GM18861 (cell line): Measurements from ENCODE around the gene JMJD1C.
"Not testable (repeated sequence)": the region's sequence is repeated elsewhere in the genome, so short reads cannot be mapped to it uniquely, and the experiment has no call there.

Experiments
- ATAC-seq: cut with Tn5 transposase; IDR thresholded peaks from one replicate; pipeline ENCODE4 v1.9.1; 2021; ENCODE audit not compliant: unreplicated experiment

The JMJD1C gene

DNA sequence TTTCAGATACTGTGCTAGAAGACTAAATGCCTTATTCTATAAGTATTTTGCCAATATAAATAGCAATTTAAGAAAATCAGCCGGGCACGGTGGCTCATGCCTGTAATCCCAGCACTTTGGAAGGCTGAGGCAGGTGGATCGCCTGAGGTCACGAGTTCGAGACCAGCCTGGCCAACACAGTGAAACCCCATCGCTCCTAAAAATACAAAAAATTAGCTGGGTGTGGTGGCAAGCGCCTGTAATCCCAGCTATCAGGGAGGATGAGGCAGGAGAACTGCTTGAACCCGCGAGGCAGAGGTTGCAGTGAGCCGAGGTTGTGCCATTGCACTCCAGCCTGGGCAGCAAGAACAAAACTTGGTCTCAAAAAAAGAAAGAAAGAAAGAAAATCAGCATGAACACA, 230.6 kb downstream of the JMJD1C start:
- not testable (repeated sequence) for ATAC-seq

DNA sequence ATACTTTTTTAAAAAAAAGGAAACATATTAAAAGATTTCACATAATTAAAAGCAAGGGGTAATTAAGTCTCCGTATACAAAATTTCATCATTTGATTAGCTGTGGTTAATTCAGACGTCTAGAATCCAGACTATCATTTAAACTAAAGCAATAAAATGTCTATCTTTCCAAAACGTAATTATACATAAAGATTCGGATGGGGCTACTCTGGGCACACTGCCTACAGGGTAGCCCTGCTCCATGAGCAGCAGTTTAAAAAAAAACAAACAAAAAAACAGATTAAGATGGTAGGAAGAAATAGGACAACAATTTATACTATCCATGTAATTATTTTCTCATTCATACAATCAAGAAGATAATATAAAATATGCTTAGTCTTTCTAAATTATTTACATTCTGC, 236.6 kb downstream of the JMJD1C start:
- no peak for ATAC-seq

DNA sequence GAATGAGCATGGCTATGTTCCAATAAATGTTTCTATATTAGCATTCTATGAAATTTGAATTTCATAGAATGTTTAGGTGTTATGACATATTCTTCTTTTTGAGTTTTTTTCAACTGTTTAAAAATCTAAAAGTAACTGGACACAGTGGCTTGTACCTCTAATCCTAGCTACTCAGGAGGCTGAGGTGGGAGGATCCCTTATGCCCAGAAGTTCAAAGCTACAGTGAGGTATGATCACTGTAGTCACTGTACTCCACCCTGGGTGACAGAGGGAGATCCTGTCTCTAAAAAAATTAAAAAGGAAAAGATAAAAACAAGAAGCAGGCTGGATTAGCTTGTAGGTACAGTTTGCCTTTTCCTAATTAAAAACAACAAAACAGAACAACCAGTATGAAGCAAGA, 237.5 kb downstream of the JMJD1C start:
- ATAC-seq = no peak

DNA sequence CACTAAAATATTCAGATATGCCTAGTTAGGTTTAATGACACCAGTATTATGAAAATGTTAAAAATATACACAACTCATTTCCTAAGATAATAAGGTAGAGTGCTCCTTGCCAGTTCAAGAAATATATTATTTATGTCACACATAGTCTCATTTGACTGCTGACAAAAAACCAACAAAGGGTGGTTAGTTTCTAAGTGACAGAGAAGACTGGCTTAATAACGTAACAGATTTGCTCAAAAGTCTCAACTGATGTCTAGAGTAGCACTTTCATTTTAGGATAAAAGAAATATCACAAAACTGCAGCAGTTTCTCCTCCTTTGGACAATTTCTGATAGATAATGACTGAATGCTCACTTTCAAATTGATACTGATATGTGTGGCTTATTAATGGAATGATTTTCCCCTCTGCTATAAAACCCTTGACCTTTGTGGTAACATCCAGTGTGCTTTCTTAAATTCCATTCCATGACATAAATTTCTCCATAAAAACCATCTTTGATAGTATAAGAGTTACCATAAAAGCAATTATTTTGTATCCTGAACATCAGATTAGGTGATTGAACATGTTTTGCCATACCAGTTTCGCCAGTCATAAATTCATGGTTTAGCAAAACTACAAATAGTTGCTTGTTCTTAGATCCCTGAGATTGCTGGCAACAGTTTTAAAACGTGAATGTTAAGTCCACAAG, 238.4 kb downstream of the JMJD1C start:
- peak; percentile 57 for ATAC-seq

DNA sequence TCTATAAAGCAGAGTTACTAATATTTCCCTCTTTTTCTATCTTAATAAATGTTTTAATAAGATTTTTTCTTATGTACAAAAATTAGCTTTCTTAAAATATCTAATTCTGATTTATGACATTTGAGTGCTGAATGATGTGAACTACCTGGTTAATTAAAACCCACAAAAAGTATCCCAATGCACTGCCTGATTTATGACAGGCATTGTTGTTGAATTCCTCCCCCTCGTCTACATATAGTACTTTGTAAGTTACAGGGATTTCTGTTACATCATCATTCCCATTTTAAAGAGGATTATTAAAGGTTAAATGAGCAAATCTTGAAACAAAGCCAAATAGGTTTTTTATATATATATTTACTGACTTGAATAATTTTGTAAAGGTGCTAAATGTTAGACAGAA, 241.5 kb downstream of the JMJD1C start:
- ATAC-seq = no peak

DNA sequence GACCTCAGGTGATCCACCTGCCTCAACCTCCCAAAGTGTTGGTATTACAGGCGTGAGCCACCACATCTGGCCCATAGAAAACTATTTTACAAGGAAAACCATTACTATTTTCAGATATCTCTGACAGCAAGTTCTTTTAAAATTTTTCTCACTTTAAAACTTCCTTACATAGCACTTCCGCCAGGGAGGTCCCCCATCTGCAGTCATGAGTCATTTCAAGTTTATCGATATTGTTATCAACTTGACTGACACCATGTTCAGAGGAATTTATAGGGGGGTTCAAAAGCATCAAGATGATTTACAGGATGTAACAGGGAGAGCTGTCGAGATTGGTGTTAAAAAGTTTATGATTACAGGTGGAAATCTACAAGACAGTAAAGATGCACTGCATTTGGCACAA, 243.8 kb downstream of the JMJD1C start:
- no peak for ATAC-seq

DNA sequence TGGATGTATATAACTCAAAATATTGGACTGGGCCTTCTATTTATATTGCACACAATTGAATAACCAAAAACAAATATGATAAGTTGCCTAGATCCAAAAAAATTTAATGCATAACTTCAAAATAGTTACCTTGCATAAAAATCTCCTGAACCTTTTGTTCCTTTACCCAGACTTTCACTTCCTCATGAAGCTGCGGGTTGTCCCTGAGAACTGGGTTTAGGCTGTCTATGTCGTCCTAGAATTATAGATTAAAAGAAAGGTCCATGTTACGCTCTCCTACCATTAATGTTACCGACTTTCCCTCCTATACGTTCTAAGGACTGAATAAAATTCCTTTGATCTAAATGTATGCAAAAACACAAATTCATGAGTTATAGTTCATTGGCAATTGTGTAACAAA, 246.0 kb downstream of the JMJD1C start:
- ATAC-seq = no peak

DNA sequence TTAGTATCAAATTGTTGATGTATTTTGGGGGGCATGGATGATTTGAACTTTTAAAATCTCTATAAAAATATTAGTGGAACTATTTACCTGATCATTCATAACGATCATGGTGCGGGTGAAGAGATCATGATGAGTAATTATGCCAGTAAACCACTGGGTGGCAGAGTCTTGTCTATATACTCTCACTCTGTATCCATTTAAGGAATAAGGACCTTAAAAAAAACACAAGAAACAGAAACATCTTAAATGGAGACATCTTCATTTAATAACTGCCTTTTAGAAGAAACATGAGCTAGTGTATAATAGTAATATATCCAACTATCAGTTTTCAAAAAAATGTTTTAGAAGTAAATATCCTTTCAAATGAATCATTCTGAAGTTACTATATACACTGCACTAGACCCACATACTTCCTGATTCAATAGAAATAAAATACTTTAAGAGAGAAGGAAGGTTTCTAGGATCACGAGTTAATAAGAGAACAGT, 248.6 kb downstream of the JMJD1C start:
- peak; percentile 71 for ATAC-seq

DNA sequence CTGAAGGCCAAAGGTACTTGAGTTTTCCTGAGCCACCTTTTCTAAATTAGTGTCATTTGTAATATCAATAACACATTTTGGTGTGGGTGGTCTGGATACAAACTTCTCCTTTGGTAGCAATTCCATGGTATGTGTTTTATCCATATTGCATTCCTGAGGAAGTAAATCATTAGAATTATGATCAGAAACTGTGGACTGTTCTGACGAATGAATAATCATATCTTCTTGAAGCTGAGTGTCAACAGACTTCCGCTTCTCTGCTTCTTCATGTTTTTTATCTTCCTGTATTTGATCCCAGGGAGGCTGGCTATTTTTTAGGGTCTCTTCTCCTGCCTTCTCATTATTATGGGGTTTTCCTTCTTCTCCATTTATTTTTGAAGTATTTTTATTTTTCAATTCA, 251.2 kb downstream of the JMJD1C start:
- no peak for ATAC-seq

DNA sequence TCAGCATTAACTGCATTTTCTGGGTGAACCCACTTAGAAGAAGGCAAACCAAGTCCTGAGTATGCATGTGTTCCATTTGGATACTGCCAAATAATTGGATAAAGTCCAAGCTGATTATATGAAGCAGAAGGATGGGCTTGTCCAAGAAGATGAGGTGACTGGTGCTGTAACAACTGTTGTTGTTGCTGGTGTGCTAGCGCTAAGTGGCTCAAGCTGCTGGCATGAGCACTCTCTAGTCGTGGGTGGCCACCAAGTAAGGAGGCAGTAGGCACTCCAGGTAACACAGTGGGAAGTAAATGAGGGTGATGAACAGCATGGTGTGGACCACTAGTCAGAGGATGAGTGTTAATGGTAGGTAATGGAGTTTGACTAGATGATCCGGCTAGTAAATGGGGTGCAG, 252.3 kb downstream of the JMJD1C start:
- ATAC-seq = no peak

DNA sequence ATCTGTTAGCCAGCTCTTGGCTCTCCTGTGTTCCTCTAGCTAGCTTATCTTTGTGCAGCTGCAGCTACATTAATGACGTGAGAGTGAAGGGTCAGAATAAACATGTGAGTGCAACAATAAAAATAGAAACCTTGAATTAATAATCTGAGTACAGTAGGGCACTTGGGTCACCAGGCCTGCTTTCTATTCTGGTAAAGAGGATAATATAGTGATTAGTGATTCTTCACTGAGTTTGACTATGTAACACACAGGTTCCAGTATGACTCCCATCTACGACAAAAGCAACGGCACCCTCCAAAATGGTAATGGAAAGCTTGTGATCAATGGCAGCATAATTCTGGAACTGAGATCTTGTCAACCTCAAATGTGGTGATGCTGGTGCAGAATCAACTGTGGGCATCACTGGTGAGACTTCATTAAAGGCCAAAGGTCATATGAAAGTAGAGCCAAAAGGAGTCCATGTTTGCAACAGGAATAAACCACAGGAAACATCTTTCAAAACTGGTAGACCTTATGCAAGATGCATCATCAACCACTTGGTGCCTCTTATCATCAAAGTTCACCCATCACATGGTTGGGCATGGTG, 255.1 kb downstream of the JMJD1C start:
- no peak for ATAC-seq

DNA sequence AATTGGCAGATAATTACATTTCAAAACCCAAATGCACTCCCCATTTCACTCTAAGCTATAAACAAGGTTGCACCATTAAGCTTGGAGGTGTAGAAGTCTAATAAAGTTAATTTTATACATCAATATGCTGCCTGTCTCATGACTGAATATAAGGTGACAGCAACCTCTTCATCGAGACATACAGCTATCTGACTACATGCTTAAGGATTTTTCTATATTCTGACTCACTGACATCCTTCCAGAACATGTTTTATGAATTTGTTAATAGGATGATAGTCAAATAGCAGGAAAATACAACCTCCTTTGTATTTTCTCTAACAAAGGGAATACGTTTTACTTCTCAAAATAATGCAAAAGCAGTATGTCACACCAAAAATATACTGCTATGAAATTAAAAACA, 256.1 kb downstream of the JMJD1C start:
- no peak for ATAC-seq

DNA sequence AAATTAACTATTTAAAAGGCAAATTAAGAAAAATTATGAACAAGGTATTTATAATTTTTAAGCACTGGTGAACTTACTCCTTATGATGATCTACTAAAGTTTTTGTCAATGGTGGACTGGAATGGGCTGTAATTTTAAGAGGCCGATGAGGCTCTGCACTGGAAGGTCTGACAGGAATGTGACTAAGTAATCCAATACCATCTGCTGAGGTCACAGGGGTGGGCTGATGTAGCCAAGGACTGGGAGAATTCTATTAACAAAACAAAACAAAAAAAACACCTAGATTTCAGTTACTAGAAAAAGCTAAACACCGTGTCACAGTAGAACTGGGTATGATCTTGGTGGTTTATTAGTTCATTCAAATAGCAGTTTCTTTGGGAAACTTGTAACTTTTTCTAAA, 256.8 kb downstream of the JMJD1C start:
- no peak for ATAC-seq

DNA sequence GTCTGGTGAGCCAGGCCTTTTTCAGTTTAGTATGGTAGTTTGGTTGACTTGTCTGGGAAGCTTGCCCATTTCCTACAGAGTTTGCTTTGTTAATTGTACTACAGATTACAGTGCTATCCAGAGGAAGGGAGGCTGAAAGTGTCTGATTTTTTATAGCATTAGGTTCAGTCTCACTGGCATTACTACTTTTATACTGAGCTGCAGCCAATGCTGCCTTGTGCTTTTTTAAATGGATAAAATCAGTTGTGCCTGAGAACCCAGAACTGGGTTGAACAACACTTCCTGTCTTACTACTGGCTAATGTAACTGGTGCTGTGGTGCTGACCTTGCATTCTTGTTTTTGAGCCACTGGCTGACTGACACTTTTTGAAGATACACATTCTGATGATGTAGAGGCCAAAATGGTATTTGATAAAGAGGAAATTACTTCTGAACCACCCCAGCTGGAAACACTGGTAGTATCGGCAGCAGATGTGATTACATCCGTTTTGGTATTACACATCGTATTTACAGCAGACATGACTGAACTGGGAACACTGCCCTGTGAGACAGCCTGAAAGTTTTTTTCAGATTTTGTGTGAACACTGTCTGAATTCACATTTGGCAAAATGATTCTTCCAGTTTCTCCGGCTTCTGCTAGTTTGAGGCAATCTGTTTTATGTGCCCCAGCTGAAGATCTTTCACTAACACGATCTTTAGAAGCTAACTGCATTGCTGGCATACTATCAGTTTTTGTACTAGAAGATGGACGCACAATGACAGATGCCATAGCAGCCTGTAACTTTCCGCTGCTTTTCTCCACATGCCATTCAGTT, 258.6 kb downstream of the JMJD1C start:
- ATAC-seq = peak; percentile 24

DNA sequence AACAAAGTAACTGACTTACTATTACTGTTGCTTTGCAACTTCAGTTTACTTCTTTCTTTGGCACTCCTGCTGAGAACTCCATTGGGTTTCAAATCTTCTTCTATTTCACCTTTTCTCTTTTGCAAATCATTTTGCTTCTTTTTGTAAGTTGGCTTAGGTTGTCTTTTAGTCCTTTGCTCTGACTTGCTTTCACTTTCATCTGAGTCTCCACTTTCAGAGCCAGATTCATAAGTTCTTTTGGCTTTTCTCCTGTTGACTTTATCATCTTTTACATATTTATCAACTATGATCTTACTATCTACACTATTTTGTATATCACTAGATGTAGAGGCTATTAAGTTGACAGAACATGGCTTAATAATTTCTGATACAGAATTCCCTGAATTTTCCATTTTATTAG, 259.2 kb downstream of the JMJD1C start:
- no peak for ATAC-seq

DNA sequence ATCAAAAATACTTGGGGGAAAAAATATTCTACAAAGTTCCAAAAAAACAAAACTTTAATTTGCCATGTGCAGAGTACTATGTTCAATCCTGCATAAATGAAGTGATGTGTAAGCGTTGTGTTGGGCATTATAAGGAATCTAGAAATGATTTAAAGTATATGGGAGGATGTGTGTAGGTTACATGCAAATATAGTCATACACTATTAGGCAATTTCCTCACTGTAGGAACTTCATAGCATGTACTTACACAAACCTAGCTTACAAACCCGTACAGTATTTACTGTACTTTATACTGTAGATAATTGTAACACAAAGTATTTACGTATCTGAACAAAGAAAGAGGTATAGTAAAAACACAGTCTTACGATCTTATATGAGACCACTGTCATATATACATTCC, 260.4 kb downstream of the JMJD1C start:
- no peak for ATAC-seq

DNA sequence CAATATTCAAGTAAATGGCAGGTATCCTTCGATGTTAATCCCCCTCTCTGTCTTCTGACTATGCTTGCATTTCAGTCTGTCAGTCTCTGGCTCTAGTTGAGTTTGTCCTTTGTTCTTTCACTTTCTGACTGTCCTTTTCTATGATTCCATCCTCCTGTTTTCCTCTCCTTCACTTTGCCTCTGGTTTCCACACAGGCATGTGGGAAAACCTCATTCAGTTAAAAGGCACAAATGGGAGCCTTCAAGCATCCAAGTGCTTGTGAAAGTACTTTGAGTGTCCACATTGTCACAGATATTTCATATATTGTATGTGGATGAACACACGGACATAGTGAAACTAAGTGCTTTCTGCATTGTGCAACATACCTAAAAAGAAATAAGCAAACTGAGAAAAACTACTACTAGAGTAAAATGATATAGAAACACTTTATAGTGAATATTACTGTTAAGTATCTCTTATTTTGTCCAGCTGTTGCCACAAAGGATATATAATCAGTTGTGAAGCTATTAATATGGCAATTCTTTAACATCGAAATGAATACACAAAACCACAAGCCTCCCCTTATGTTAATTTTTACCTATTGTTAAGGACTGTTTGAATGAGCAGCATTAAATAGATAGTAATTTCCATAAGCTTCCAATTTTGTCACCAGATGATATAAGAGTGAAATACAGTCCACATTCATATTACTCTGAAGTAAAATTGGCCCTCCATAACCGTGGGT, 260.9 kb downstream of the JMJD1C start:
- peak; percentile 37 for ATAC-seq

DNA sequence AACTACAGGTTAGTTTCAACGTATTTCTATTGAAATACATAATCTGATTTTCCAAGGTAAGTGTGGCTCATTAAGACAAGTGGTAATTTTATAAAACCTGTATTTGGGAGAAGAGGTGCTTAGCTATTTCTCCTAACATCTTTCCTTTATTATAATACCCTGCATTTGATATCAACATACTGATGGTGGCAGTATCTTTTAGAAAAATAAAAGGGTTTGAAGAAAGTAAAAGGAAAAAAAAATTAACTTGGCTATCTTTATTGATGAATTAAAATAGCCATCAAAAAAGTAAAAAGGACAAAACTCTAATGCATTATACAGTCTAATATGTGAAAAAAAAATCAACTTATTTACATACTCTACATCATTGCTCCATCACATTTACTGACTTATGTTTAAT, 264.7 kb downstream of the JMJD1C start:
- ATAC-seq = no peak

DNA sequence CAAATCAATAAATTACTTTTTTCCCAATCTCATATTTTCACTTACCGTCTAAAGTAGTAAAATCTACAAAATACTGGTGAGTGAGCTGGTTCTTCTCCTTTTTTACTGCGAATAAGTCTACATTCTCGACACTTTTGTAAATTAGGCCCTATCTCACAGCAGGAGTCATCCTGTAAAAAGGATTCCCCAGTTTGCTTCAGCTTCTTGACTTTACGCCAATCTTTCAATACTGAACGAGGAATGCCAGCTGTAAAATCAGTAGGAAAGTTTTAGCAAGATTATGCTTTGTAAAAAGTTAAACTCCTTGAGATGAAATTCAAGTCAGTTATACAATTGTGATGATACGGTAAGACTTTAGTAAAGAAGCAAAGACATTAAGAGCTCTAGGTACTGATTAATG, 265.3 kb downstream of the JMJD1C start:
- no peak for ATAC-seq

DNA sequence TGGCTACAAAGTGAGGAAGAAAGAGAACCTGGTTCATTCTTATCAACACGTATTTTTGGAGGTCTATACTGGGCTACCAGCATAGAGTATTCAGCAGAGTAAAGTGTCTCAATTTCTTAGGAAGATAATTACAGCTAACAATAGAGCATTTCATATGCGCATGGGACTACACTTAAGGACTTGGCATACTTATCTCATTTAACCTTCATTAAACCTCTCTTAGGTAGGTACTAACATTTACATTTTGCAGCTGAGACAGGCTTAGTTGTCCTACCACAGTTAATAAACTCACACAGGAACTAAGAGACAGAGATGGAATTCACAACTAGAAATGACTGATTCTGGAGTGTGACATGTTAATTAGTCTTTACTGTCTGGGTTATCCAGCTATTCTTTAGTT, 266.1 kb downstream of the JMJD1C start:
- ATAC-seq = no peak

DNA sequence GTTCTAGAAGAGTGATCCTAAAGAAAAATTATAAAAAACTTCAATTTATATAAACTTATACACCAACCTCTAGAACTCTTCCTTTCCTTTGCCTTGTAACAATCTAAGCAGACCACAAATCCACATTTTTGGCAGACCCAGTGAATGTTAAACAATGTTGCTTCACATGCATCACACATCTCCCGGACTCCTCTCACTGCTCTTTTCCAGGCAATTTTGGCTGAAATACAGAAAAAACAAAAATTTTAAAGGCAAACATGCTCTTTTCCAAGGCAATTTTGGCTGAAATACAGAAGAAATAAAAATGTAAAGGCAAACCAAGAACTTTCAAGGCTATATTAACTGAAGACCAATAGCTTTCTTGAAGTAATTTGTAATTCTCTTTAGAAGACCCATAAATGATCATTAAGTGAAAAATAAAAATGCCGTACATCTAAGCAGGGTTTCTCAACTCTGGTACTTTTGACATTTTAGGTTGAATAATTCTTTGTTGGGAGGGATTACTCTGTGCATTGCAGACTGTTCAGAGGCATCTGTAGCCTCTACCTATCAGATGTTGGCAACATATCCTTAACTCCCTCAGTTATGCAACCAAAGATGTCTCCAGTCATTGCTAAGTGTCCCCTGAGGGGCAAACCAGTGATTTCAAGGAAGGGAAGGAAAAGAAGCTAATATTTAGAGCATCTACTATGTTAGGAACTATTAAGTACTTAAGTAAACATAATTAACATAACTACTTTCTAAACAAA, 268.3 kb downstream of the JMJD1C start:
- ATAC-seq = no peak
